Caki2 (cell line): ENCODE results near the gene TBC1D1. TPM values are rescaled to one million over a fixed set of nuclear protein-coding genes. Genes with fewer than 3 reads are reported as not detected.

ENCODE experiments used
- total RNA-seq: library from RNA; depleted of rRNA; stranded (reverse); fragments of >200 nt; shearing (Covaris generic); gene quantifications from 2 replicates; pipeline ENCODE4 v1.2.3, GENCODE V29; 2014; ENCODE audit warnings: low replicate concordance; rRNA removed

TBC1D1 gene
- total RNA-seq, 1 experiment from 2014 or later: 38.6 TPM

Other genes with a start within 250 kb of the TBC1D1 start
- 50.5 and 57.7 TPM in 2 replicates for gene RELL1, start 204.7 kb upstream of the TBC1D1 start, total RNA-seq
- 19.7 and 24.8 TPM in 2 replicates for gene PGM2, start 64.4 kb upstream of the TBC1D1 start, total RNA-seq
- gene PTTG2, start 69.3 kb downstream of the TBC1D1 start, total RNA-seq: not detected in 2 replicates